CD4-positive, alpha-beta T cell treated with Interleukin-1 beta for 1 hour (primary cell): Measurements from ENCODE around the gene NFKB1.

ENCODE experiments used
- DNase-seq, 2 donors: peaks; one replicate each; pipeline ENCODE4 v3.0.0-alpha.2; 2020 to 2022

Gene NFKB1

DNA sequence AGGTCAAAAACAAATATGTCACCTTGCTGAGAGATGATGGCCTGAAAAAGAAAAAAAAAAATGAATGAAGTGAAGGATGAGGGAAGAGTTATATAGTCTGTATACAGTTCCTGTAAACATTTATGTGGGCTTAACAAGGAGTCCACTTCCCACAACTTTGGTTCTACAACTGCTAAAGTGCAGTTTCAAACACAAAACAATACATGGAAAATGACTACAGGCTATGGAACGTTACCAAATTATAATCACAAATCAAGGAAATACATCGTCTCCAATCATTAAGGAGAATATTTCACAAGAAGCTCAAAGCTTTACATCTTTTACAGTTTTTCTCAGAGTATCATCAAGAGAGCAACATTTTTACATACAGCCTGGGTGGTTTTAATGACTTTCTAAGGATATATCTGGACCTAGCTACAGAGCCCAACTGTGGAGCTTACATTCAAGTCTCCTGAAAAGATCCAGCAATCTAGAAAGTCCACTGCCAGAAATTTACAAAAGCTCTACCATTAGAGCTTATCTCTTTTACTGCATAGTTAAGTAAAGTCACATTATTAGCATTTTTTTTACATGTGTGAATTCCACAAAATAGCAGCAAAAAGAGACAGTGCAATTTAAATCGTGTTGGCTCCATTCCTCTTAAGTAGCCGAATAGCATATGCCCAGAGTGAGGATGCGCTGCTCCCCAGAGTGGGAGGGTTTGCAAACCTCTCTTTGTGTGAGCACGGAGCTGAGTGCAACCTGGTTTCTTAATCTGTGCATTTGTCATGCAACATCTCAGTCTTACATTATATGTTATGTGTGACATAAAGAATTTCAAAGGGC is 131.3 kb downstream of the NFKB1 start:
- DNase-seq: no peak

DNA sequence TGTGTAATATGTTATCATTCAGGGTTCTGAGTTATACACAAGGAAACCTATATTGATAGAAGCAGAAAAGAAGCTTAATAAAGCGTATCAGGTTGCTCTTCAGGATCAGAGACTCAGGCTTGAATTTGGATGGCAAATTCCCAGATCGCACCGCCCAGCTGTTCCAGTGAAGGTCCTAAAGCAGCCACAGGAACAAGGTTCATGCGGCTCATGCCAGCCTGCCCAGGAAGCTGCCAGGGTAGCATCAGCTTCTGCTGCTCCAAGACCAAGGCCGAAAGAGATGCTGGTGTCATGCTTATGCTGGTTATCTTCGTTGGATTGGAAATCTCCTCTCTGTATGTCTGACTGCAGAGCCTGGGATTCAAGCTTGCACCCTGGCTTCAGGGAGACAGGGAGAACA is 131.9 kb downstream of the NFKB1 start:
- DNase-seq: no peak

DNA sequence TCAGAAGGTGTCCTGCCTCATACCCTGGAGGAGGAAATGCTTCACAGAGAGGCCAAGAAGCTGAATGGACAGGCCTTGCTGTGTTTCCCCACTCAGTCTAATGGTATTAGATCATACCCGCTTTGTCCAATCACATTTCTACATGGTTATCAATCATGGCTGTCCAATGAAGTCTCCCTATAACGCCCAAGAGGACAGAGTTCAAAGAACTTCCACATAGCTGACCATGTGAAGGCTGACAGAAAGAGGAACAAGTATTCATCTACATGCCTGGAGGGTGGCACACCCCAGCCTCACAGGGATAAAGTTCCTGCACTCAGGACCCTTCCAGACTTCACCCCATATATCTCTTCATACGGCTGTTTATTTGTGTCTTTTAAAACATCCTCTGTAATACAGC is 136.2 kb downstream of the NFKB1 start:
- no peak for DNase-seq

DNA sequence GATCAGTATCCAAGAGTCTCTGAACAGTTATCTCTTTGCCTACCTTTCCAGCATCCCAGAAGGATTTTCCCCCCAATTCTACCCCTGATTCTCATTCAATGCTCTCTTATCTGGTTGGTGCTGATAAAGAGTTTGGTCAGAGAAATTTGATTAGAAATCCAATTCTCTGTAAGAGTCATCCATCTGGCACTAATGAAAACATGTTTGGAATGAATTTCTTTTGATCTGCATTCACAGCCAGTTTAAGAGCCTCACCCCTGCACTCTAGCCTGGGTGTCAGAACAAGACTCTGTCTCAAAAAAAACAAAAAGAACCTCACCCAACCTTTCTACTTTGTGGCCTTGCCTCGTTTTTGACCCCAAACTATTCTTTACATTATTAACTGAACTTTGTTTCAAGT is 137.5 kb downstream of the NFKB1 start:
- no peak for DNase-seq

DNA sequence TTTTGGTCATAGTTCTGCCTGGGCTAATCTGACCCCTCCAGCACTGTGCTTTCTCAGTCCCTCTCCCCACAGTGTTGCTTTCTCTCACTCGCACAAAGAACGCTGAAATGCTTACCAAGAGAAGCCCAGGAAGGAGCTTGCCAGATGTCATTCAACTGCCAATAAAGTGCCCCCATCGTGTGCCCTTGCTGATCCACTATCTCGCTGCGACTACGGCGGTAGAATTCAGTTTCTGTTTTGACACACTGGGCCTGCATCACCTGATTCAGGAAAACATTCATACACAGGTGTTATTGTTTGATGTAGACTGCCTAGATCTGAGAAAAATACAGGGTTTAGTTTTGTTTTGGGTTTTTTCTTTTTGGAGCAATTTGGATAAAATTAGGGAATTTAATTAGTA is 138.4 kb downstream of the NFKB1 start:
- DNase-seq: peak in 1 of 2 donors; percentile 23

DNA sequence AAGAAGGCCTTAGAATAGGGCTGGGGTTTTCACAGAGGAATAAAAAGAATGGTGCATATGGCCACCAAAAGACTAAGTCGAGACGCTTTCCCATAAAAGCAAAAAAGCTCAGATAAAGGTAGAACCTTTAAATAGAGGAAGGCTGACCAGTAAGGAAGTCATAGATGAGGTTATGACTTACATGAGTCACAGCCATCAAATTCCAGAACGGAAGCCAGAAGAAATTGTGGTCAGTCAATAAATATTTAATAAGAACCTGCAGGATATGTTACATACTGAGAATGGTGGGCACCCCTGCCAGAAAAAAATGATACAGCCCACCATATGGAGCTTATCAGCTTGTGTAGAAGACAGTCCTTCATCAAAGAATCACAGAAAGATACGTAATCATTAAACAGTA is 139.5 kb downstream of the NFKB1 start:
- DNase-seq: no peak

DNA sequence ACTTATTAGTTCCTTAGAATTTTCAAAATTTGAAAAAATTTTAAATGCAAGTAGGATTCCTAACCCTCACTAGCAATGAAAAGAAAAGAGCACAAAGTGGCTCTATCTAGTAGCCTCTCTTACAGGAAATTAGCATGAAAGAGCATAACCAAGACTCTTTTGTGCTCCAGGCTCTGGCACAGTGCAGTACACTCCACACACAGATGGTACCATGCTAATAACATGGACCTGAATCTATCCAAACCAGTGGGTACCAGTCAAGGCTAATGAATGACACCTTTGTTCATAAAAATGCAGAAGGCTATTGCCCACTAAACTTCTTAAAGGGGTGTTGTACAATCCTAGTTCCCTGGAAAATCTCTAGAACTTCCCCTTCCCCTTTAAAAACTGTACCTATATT is 140.6 kb downstream of the NFKB1 start:
- DNase-seq: no peak

DNA sequence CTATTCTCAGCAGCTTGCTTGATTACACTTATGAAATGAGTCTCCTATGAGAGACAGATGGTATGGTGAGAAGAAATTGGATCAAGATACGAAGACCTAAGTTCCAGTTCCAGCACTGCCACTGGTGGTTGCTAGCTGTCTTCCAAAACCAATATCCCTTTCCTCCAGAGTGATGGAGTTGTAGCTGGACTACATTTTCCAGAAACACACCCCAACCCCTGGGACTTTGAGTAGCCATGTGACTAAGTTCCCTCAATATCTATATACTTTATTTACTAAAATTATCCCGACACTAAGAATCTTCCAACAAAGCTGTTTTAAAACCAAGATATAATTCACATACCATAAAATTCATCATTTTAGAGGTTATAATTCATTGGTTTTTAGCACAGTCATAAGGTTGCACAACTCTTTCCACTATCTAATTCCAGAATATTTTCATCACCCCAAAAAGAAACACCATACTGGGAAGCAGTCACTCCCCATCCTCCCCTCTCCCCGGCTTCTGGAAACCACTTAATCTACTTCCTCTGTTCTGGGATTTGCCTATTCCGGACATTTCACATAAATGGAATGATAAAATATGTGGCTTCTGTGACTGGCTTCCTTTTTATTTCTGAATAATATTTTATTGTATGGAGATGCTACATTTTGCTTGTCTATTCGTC is 141.6 kb downstream of the NFKB1 start:
- DNase-seq: no peak

DNA sequence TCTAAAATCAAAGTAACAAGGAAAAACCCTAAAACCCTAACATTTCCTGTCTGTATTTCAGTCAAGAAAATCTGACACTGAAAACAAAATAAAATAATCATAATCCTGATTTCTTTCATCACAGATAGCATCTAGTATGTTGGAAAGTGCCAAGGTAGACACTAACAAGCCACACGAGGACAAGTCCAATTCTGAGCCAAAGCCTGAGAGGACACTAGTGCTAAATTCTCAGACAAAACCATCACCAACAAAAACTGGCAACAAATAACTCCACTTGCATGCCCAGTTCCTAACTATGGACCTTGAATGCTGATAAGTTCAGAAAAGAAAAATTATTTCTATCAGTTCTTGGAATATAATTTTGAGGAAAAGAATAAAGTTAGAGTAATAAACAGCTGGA is 146.0 kb downstream of the NFKB1 start:
- no peak for DNase-seq

DNA sequence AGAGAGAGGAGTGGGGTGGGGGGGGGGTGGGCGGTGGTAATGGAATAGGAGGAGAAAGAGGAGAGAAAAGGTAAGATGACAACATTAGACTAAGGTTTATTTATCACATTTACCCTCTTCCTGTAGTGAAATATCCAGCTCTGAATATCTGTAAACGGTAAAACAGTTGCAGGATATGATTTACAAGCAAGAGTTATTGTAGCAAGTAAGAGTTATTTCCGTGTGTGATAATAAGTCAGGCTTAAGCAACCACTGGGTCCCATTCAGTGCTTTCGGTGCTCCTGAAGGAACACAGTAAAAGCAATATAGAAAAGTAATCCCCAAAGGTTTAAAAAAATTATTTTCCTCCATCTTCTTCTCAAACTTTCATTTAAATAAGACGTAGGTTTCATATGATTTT is 156.0 kb downstream of the NFKB1 start:
- DNase-seq: no peak

DNA sequence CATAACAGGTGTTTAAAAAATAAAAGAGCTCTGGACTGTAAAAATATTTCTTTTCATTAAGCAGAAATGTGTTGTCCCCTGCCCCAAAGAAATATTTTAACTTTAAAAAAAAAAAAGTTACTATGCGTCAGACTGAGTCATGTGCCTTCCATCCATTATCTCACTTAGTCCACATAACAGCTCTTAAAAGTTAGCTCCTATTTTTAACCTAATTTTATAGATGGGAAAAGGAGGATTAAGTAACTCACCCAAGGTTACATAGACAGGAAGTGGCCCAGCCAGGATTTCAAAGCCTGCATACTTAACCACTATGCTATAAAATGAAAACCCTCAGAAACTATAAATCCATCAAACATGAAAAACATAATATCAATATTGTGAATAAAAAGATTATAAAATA is 161.9 kb downstream of the NFKB1 start:
- DNase-seq: no peak

DNA sequence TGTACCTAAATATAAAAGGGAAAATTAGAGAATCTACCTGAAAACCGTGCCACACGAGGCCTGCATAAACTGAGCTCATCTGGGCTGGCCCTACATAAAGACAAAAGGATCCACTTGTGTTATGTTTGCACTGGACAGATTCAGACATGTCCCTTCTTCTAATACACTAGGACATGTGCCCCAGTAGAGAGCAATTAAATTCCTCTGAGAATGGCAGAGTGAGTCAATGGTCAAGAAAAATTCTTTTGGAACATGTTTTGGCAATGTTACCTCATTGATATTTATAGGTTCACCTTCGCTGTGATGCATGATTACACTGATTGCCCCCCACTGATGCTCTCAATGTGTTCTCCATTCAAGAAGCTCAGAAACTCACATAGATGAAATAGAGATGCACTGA is 164.4 kb downstream of the NFKB1 start:
- no peak for DNase-seq
